Neural cell (in vitro differentiated cells): ENCODE measurements around the gene SULT1C2.

Experiments
- EP300 ChIP-seq: fragments of 450-650 bp; conservative IDR thresholded peaks from 2 replicates; pipeline ENCODE4 v1.6.1; 2014; ENCODE audit warnings: antibody characterized with exemption, mild to moderate bottlenecking, moderate library complexity; ENCODE audit not compliant: poor library complexity, severe bottlenecking
- EZH2 ChIP-seq: fragments of 200-600, 300-800 bp; shearing (Covaris generic), sonication (generic); IDR thresholded peaks from 2 replicates; pipeline ENCODE4 v1.6.1; 2014; ENCODE audit warnings: antibody characterized with exemption, low read length, borderline replicate concordance, mild to moderate bottlenecking; ENCODE audit not compliant: insufficient read depth, poor library complexity, severe bottlenecking
- MXI1 ChIP-seq: fragments of 450-650 bp; conservative IDR thresholded peaks from 2 replicates; pipeline ENCODE4 v1.6.1; 2014; ENCODE audit warnings: antibody characterized with exemption, mild to moderate bottlenecking; ENCODE audit not compliant: poor library complexity, severe bottlenecking
- POLR2AphosphoS5 ChIP-seq: IDR thresholded peaks from 2 replicates; pipeline ENCODE4 v1.6.1; 2012
- RAD21 ChIP-seq: fragments of 450-650 bp; conservative IDR thresholded peaks from 2 replicates; pipeline ENCODE4 v1.6.1; 2014; ENCODE audit warnings: antibody characterized with exemption, mild to moderate bottlenecking, moderate library complexity
- SMC3 ChIP-seq: fragments of 450-650 bp; conservative IDR thresholded peaks from 2 replicates; pipeline ENCODE4 v1.6.1; 2014; ENCODE audit warnings: antibody characterized with exemption, mild to moderate bottlenecking, moderate library complexity; ENCODE audit not compliant: poor library complexity
- TAF1 ChIP-seq: IDR thresholded peaks from 2 replicates; pipeline ENCODE4 v1.6.1; 2012; ENCODE audit warnings: low read depth
- TF ChIP-seq, protein P1 (sequence below): fragments of 450-650 bp; IDR thresholded peaks from 2 replicates; pipeline ENCODE4 v1.5.1; 2014; ENCODE audit warnings: antibody characterized with exemption, mild to moderate bottlenecking, moderate library complexity; ENCODE audit not compliant: poor library complexity, severe bottlenecking
- TF ChIP-seq, protein P2 (sequence below): IDR thresholded peaks from 2 replicates; pipeline ENCODE4 v1.6.1; 2012; ENCODE audit warnings: borderline replicate concordance

DNA sequence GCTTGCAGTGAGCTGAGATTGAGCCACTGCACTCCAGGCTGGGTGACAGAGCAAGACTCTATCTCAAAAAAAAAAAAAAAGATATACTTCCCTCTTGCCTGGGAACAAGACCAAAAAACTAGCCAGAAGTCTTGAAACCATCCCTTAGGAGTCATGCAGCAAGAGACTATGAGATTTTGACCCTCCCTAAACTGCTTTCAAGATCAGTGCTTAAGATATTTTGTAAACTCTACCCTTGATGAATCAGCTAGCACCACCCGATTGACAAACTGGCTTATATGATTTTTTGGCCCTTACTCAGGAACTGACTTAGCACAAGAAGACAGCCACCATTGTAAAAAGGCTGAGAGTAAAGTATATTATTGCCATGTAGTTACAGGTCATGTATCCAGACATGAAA is 45.1 kb upstream of the SULT1C2 start:
- TF ChIP-seq EZH2 (no peak), POLR2AphosphoS5 (no peak), TAF1 (no peak), MXI1 (no peak), RAD21 (no peak), EP300 (no peak), SMC3 (no peak)
- TF ChIP-seq, protein P1, sequence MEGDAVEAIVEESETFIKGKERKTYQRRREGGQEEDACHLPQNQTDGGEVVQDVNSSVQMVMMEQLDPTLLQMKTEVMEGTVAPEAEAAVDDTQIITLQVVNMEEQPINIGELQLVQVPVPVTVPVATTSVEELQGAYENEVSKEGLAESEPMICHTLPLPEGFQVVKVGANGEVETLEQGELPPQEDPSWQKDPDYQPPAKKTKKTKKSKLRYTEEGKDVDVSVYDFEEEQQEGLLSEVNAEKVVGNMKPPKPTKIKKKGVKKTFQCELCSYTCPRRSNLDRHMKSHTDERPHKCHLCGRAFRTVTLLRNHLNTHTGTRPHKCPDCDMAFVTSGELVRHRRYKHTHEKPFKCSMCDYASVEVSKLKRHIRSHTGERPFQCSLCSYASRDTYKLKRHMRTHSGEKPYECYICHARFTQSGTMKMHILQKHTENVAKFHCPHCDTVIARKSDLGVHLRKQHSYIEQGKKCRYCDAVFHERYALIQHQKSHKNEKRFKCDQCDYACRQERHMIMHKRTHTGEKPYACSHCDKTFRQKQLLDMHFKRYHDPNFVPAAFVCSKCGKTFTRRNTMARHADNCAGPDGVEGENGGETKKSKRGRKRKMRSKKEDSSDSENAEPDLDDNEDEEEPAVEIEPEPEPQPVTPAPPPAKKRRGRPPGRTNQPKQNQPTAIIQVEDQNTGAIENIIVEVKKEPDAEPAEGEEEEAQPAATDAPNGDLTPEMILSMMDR, result no peak
- TF ChIP-seq, protein P2, sequence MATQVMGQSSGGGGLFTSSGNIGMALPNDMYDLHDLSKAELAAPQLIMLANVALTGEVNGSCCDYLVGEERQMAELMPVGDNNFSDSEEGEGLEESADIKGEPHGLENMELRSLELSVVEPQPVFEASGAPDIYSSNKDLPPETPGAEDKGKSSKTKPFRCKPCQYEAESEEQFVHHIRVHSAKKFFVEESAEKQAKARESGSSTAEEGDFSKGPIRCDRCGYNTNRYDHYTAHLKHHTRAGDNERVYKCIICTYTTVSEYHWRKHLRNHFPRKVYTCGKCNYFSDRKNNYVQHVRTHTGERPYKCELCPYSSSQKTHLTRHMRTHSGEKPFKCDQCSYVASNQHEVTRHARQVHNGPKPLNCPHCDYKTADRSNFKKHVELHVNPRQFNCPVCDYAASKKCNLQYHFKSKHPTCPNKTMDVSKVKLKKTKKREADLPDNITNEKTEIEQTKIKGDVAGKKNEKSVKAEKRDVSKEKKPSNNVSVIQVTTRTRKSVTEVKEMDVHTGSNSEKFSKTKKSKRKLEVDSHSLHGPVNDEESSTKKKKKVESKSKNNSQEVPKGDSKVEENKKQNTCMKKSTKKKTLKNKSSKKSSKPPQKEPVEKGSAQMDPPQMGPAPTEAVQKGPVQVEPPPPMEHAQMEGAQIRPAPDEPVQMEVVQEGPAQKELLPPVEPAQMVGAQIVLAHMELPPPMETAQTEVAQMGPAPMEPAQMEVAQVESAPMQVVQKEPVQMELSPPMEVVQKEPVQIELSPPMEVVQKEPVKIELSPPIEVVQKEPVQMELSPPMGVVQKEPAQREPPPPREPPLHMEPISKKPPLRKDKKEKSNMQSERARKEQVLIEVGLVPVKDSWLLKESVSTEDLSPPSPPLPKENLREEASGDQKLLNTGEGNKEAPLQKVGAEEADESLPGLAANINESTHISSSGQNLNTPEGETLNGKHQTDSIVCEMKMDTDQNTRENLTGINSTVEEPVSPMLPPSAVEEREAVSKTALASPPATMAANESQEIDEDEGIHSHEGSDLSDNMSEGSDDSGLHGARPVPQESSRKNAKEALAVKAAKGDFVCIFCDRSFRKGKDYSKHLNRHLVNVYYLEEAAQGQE, result no peak
